ENCODE measurements around the gene TMEM59L. TPM values are rescaled to one million over a fixed set of nuclear protein-coding genes. Genes with fewer than 3 reads are reported as not detected.
"Not testable (repeated sequence)": the region's sequence is repeated elsewhere in the genome, so short reads cannot be mapped to it uniquely, and the experiment has no call there.

The TMEM59L gene
- total RNA-seq, 2 experiments from 2014 or later: 0.12 TPM; not detected in 1

DNA sequence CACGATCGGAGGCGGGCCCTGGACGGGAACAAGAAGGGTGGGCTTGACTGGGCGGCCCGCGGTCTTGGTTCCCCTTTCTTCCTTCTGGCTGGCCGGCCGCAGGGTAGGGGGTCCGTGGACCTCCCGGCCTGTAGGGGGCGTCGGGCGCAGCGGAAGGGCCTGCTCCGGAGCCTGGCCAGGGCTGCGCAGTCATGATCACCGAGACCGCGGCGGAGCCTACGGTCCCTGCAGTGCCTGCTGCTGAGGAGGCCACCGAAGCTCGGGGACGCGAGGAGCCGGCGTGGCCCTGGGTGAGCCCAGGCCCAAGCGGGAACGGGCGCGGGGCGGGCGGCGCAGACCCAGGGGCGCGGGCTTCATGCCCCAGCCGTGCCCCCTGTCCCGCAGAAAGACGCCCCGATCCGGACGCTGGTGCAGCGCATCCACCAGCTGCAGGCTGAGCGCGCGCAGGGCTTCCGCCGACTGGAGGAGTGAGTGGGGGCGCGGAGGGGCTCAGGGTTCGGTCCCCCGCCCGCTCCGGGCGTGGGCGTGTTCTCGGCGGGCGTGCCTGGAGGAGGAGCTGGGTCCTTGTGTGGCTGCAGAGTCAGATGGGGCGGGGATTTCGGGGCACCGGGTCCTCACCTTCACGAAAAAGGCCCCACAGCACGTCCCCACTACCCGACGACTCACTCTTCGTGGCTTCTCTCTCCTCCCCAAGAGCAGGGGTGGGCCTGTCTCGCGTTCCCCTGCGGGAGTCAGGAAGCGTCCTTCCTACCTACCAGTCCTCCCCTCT lies 23.9 kb upstream of the TMEM59L start, which contains the start of gene REX1BD:
REX1BD (plus strand) TSS at position 188 of the 769 bp plus-strand sequence; CDS start at position 192, 4 bp downstream.
- Mint-ChIP-seq H3K4me1 (peaks cover 44% of the 10 kb centered on the region), H3K27ac (peak within 1 kb of the TSS; percentile 95), H3K9me3 (no peaks in the 10 kb centered on the region), H3K27me3 (peaks cover 2% of the 10 kb centered on the region), H3K36me3 (ENCODE audit: low read depth) (peaks cover 16% of the 10 kb centered on the region), H3K4me3 (peak within 1 kb of the TSS; percentile 84)
- CTCF ChIA-PET: interaction anchor here (0.6 to 3.8 kb wide), 39 partner anchors 8 to 784 kb away, joined by 3 to 41 read pairs (median 4); partner anchors contain the start of genes COPE, DDX49, FKBP8 and KXD1
- DNase-seq: peak; percentile 89
- POLR2A ChIA-PET: interaction anchor here (1.0 to 2.2 kb wide), 3 partner anchors 17 to 69 kb away, joined by 3 to 14 read pairs (median 3); partner anchors contain the start of gene UBA52

- no peaks in the 10 kb centered on the region for H3K9me3 Mint-ChIP-seq
- H3K36me3 Mint-ChIP-seq (ENCODE audit: low read depth): peaks cover 16% of the 10 kb centered on the region
- CTCF ChIA-PET: interaction anchor here (0.6 to 3.8 kb wide), 37 partner anchors 8 to 785 kb away, joined by 3 to 41 read pairs (median 4); partner anchors contain the start of genes COPE, DDX49, FKBP8 and KXD1
- POLR2A ChIA-PET: interaction anchor here (0.6 to 2.2 kb wide), 5 partner anchors 18 to 810 kb away, joined by 3 to 14 read pairs (median 3); partner anchors contain the start of gene UBA52
- H3K4me1 Mint-ChIP-seq: peaks cover 45% of the 10 kb centered on the region
- peak overlapping the region; percentile 84 for H3K4me3 Mint-ChIP-seq
- DNase-seq: peak; percentile 77
- peaks cover 3% of the 10 kb centered on the region for H3K27me3 Mint-ChIP-seq
- H3K27ac Mint-ChIP-seq: peak overlapping the region; percentile 95
Observed at GRCh38 chr19:18589380-18590272, 23.0 kb upstream of the TMEM59L start.

GRCh38 chr19:18590273-18591272 lies 22.1 kb upstream of the TMEM59L start:
- H3K4me3 Mint-ChIP-seq: peak overlapping the region; percentile 84
- CTCF ChIA-PET: interaction anchor here (0.9 to 3.8 kb wide), 8 partner anchors 10 to 329 kb away, joined by 3 to 41 read pairs (median 6); partner anchors contain the start of genes COPE, DDX49 and UBA52
- peaks cover 44% of the 10 kb centered on the region for H3K4me1 Mint-ChIP-seq
- H3K27me3 Mint-ChIP-seq: peaks cover 8% of the 10 kb centered on the region
- POLR2A ChIA-PET: interaction anchor here (0.7 kb wide), 1 partner anchor 181 kb away, joined by 8 read pairs; no protein-coding TSS in a partner anchor
- no peak for DNase-seq
- no peak overlapping the region for H3K27ac Mint-ChIP-seq
- H3K36me3 Mint-ChIP-seq (ENCODE audit: low read depth): peaks cover 16% of the 10 kb centered on the region
- no peaks in the 10 kb centered on the region for H3K9me3 Mint-ChIP-seq

DNA sequence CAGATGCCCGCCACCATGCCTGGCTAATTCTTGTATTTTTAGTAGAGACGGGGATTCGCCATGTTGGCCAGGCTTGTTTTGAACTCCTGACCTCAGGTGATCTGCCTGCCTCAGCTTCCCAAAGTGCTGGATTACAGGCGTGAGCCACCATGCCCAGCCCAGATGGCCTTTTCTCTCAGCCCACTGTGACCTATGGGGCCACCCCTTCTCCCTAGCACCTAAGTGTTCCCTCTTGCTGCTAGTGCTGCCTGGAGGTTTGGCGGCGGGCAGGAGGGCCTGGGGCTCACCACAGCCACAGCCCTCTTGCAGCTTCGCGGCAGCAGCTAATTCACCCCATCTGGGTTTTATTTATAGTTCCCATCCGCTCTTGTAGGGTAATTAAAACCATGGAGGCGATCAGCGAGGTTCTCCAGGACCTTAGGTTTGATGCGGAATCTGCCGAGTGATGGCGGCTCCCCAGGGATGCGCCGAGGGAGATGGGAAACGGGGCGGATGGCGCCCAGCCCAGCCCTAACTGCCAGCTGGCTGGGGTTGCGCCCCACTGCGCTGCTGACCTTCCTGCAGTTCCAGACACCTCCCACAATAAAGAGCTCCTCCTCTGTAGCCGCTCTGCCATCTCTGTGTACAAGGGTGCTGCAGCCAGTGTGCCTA lies 20.8 kb upstream of the TMEM59L start:
- DNase-seq: no peak
- H3K4me3 Mint-ChIP-seq: no peak overlapping the region
- H3K27ac Mint-ChIP-seq: no peak overlapping the region
- no peaks in the 10 kb centered on the region for H3K9me3 Mint-ChIP-seq
- POLR2A ChIA-PET: interaction anchor here (0.6 to 0.7 kb wide), 2 partner anchors 95 to 180 kb away, joined by 6 to 8 read pairs; no protein-coding TSS in a partner anchor
- H3K36me3 Mint-ChIP-seq (ENCODE audit: low read depth): peaks cover 16% of the 10 kb centered on the region
- H3K4me1 Mint-ChIP-seq: peaks cover 36% of the 10 kb centered on the region
- H3K27me3 Mint-ChIP-seq: peaks cover 16% of the 10 kb centered on the region
- CTCF ChIA-PET: interaction anchor here (0.6 to 3.3 kb wide), 5 partner anchors 9 to 106 kb away, joined by 3 to 10 read pairs (median 3); partner anchors contain the start of gene TMEM59L

GRCh38 chr19:18592732-18593131 lies 19.9 kb upstream of the TMEM59L start:
- Mint-ChIP-seq H3K4me1 (peaks cover 34% of the 10 kb centered on the region), H3K27me3 (peaks cover 16% of the 10 kb centered on the region), H3K36me3 (ENCODE audit: low read depth) (peaks cover 16% of the 10 kb centered on the region)
- POLR2A ChIA-PET, DNase-seq, H3K4me3 Mint-ChIP-seq, H3K9me3 Mint-ChIP-seq, H3K27ac Mint-ChIP-seq: not testable (repeated sequence)
- CTCF ChIA-PET: interaction anchor here (1.0 to 1.7 kb wide), 6 partner anchors 7 to 141 kb away, joined by 3 to 9 read pairs (median 6); partner anchors contain the start of genes FKBP8 and TMEM59L

- POLR2A ChIA-PET: no interaction called here
- DNase-seq: no peak
- CTCF ChIA-PET: interaction anchor here (0.6 to 1.7 kb wide), 21 partner anchors 8 to 274 kb away, joined by 3 to 9 read pairs (median 3); partner anchors contain the start of genes ELL, FKBP8, SSBP4 and TMEM59L
- Mint-ChIP-seq H3K4me3 (peak overlapping the region; percentile 10), H3K27me3 (peaks cover 16% of the 10 kb centered on the region), H3K9me3 (no peaks in the 10 kb centered on the region), H3K27ac (no peak overlapping the region), H3K4me1 (peaks cover 27% of the 10 kb centered on the region), H3K36me3 (ENCODE audit: low read depth) (peaks cover 16% of the 10 kb centered on the region)
Observed at GRCh38 chr19:18593367-18594095, 19.1 kb upstream of the TMEM59L start.

DNA sequence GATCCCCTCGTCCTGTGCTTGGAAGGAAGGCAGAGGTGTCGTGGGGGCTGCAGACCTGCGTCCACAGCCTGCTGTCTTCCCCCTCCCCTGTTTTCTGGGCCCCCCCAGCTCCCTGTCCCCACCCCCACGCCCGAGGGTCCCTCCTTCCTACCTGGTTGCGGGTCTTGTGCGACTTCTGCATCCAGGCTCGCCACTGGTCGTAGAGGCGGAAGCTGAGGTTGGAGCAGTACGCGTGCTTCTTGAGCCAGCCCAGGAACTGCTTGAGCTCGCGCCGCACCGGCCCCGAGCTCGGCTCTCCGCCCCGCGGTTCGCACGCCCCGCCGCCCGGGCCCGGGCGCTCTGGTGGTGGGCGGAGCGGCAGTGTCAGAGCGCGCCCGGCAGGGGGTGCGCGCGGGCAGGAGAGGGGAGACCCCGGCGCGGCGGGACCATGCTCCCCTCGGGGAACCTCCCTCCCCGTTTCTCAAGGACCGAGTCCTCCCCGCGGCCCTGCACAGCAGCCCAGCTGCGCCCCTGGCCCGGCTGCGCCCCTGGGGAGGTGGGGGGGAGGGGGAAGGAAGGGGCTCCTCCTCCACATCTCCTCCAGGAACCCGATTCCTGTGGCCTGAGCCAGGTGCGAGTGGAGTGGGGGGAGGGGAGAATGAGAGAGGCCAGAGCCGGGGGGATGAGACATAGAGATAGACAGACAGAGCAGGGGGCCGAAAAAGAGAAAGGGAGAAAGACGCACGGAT lies 18.4 kb upstream of the TMEM59L start:
- ChIA-PET POLR2A (no interaction called here), CTCF (interaction anchor here (0.6 to 1.7 kb wide), 20 partner anchors 9 to 273 kb away, joined by 3 to 9 read pairs (median 3); partner anchors contain the start of genes ELL, SSBP4 and TMEM59L)
- H3K9me3 Mint-ChIP-seq: no peaks in the 10 kb centered on the region
- DNase-seq: peak; percentile 67
- peak overlapping the region; percentile 24 for H3K4me3 Mint-ChIP-seq
- H3K27ac Mint-ChIP-seq: no peak overlapping the region
- peaks cover 27% of the 10 kb centered on the region for H3K4me1 Mint-ChIP-seq
- peaks cover 16% of the 10 kb centered on the region for H3K27me3 Mint-ChIP-seq
- H3K36me3 Mint-ChIP-seq (ENCODE audit: low read depth): peaks cover 16% of the 10 kb centered on the region

DNA sequence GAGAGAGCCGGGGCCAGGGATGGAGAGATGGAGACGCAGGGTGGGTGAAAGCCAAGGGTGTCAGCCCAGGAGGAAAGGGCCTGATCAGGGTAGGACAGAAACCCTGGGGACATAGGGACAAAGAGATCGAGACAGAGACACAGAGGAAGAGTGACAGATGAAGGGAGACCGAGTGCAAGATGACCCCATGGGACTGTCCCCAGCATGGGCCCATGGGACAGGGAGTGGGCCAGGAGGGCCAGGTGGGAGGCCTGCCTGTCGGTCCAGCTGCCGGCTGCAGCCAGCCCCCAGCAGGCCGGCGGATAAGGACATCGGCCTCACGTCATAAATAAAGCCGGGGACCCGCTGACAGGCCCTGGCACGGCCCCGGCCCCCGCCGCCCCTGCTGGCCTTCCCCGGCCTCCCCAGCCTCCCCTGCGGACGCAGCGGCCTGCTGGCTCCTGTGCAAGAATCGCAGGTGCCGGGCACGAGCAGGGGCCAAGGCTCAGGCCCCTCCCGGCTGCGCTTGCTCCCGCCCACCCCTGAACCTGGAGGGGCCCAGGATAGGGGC lies 17.8 kb upstream of the TMEM59L start:
- Mint-ChIP-seq H3K36me3 (ENCODE audit: low read depth) (peaks cover 12% of the 10 kb centered on the region), H3K27ac (no peak overlapping the region), H3K9me3 (no peaks in the 10 kb centered on the region), H3K4me3 (peak overlapping the region; percentile 24), H3K4me1 (peaks cover 22% of the 10 kb centered on the region), H3K27me3 (peaks cover 16% of the 10 kb centered on the region)
- POLR2A ChIA-PET: no interaction called here
- DNase-seq: no peak
- CTCF ChIA-PET: interaction anchor here (0.7 to 1.5 kb wide), 7 partner anchors 17 to 252 kb away, joined by 3 to 5 read pairs (median 3); partner anchors contain the start of genes ELL, SSBP4 and UBA52

DNA sequence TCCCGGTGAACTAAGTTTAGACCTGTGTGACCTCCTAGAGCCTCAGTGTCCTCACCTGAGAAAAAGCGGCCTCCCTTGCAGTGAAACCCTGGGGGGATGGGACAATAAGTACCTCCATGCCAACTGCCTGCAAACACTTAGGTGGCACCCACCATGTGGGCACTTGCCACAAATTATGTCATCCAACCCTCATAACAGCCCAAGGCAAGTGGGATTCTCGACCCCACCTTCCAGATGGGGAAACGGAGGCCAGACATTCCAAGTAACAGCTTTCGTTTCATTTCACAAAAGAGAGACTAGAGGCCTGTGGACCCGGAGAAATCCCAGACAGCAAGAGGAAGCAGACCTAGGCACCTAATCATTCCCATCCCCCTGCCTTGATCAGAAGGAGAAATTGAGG lies 17.2 kb upstream of the TMEM59L start:
- CTCF ChIA-PET: interaction anchor here (0.7 kb wide), 1 partner anchor 24 kb away, joined by 3 read pairs; the partner anchor contains the start of gene UBA52
- Mint-ChIP-seq H3K4me3 (no peak overlapping the region), H3K9me3 (no peaks in the 10 kb centered on the region), H3K36me3 (ENCODE audit: low read depth) (peaks cover 11% of the 10 kb centered on the region), H3K4me1 (peaks cover 19% of the 10 kb centered on the region), H3K27me3 (peaks cover 16% of the 10 kb centered on the region), H3K27ac (no peak overlapping the region)
- no peak for DNase-seq
- POLR2A ChIA-PET: no interaction called here

All from activated CD4-positive, alpha-beta T cell treated with anti-CD3 and anti-CD28 coated beads, Interleukin-2, amount 10 ng/mL, durations not matched to agents 7 days and 5 days (primary cell).